ENCODE data around the gene SLX4. TPM values are rescaled to one million over a fixed set of nuclear protein-coding genes. Genes with fewer than 3 reads are reported as not detected.
A peak's percentile ranks its signal among the peaks of the same experiment; 100 is the strongest.

Gene SLX4
- total and polyA plus RNA-seq, 9 of the 15 experiments (the other 6 are each of a cell fraction or from before 2014, with no cell fraction given): 0.29 to 7.9 (median 3.8) TPM

GRCh38 chr16:3643095-3643730 lies 31.8 kb upstream of the SLX4 start (continued):
- TF ChIP-seq MXD1 (CRISPR knock-in tag; IDR thresholded peaks at IDR 0.05; ENCODE audit: borderline replicate concordance, poor library complexity, severe bottlenecking): no peak
- no peak for TF ChIP-seq JUNB (CRISPR knock-in tag; conservative IDR thresholded peaks at IDR 0.05)
- no peak for TF ChIP-seq GTF2E2 (tag; IDR thresholded peaks at IDR 0.05)
- no peak for TF ChIP-seq SIRT6 (IDR thresholded peaks at IDR 0.05; ENCODE audit: low read depth, low read length)
- TF ChIP-seq ZBTB8A (IDR thresholded peaks at IDR 0.05; ENCODE audit: partially characterized antibody): no peak
- TF ChIP-seq FOXJ3 (CRISPR knock-in tag; IDR thresholded peaks at IDR 0.05): no peak
- TF ChIP-seq ZNF707 (CRISPR knock-in tag; conservative IDR thresholded peaks at IDR 0.05): no peak
- no peak for TF ChIP-seq ZNF639 (CRISPR knock-in tag; conservative IDR thresholded peaks at IDR 0.05 in 1 of 2, IDR thresholded peaks at IDR 0.05 in 1 of 2)
- no peak for TF ChIP-seq HNRNPUL1 (IDR thresholded peaks at IDR 0.05; ENCODE audit: low read length)
- TF ChIP-seq NCOA1 (IDR thresholded peaks at IDR 0.05; ENCODE audit: low read depth): no peak
- 0 out of 4 replicates have a peak, but pooled peaks of 1 of the 2 experiments have one; percentile 23 for TF ChIP-seq NRF1 (conservative IDR thresholded peaks at IDR 0.05 in 1 of 2, IDR thresholded peaks at IDR 0.05 in 1 of 2)
- TF ChIP-seq ZSCAN32 (CRISPR knock-in tag; IDR thresholded peaks at IDR 0.05): no peak
- no peak for TF ChIP-seq TAF7 (tag; IDR thresholded peaks at IDR 0.05)
